Activated naive CD8-positive, alpha-beta T cell treated with anti-CD3 and anti-CD28 coated beads for 36 hours (primary cell): ENCODE results near the gene BMP8A. TPM values are rescaled to one million over a fixed set of nuclear protein-coding genes. Genes with fewer than 3 reads are reported as not detected.
A peak's percentile ranks its signal among the peaks of the same experiment; 100 is the strongest.
"Not testable (repeated sequence)": the region's sequence is repeated elsewhere in the genome, so short reads cannot be mapped to it uniquely, and the experiment has no call there.

ENCODE experiments used
- DNase-seq: peaks from one replicate; pipeline ENCODE4 v3.0.0; 2021
- H3K27ac Mint-ChIP-seq: one replicate; pipeline ENCODE4 v1.8.0; 2022; ENCODE audit warnings: mild to moderate bottlenecking, moderate library complexity, mixed read lengths
- H3K27me3 Mint-ChIP-seq: one replicate; pipeline ENCODE4 v1.8.0; 2022; ENCODE audit warnings: mild to moderate bottlenecking, mixed read lengths
- H3K36me3 Mint-ChIP-seq: one replicate; pipeline ENCODE4 v1.8.0; 2021; ENCODE audit warnings: mild to moderate bottlenecking, mixed read lengths
- H3K4me1 Mint-ChIP-seq: one replicate; pipeline ENCODE4 v1.8.0; 2021; ENCODE audit warnings: mixed read lengths
- H3K4me3 Mint-ChIP-seq: one replicate; pipeline ENCODE4 v1.8.0; 2022; ENCODE audit warnings: mild to moderate bottlenecking, moderate library complexity, mixed read lengths
- H3K9me3 Mint-ChIP-seq: one replicate; pipeline ENCODE4 v1.8.0; 2022; ENCODE audit warnings: mixed read lengths
- total RNA-seq, 2 experiments: library from RNA; stranded (reverse); gene quantifications; one replicate each; pipeline ENCODE4 v1.2.3, GENCODE V29; 2021

Gene BMP8A
- total RNA-seq, 2 experiments from 2014 or later, result 0.14 to 0.16 TPM

DNA sequence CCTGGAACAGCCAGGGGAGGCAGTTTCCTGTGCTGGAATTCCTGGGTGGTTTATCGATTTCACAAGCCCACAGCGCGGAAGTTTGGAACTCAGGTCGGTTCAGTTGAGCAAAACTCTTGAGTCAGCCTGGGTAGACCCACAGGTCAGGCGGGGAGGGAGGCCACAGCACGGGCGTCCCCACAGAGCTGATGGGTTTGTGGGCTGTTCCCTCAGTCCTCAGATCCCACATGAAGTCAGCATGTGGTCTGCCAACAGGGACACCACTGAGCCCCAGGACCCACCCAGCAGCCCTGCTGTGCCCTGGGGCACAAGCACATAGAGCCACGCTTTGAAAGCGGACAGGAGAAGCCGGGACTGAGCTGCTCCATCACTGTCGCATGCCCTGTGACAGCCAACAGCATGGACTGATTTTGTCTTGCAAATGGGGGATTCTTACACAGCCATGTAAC, 17.4 kb downstream of the BMP8A start:
- Mint-ChIP-seq H3K27me3 (peaks cover 4% of the 10 kb centered on the region), H3K4me1 (peaks cover 10% of the 10 kb centered on the region), H3K36me3 (no peaks in the 10 kb centered on the region), H3K4me3 (no peak overlapping the region), H3K27ac (no peak overlapping the region), H3K9me3 (no peaks in the 10 kb centered on the region)
- no peak for DNase-seq

DNA sequence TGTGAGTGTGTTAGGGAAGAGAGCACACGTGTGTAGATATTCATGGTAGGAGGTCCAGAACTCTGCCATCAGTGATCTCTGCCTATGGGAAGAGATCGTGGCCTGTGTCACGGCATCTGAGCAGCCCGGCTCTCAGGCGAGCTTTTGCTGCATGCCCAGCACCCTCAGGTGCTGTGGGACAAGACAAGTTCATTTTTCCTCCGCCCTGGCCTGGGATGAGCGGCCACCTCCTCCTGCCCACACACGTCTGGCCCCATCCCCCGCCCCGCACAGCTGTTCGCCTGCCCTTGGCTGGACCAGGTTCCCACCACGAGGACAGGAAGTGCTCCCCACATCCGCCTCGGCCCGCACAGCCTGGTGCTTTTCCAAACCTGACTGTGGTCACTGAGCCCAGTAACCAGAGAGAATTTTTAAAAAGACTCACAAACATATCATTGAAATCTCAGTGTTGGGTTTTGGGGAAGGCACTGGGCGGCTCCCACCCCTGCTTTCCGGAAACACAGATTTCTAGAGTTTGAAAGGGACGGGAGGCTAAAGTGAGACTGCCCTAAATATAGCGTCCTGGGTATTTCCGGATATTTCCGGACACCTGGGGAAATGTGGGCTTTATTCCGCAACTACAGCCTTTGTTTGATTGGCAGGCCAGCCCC, 18.0 kb downstream of the BMP8A start:
- peak overlapping the region; percentile 57 for H3K27ac Mint-ChIP-seq

GRCh38 chr1:39510570-39511186, 19.2 kb downstream of the BMP8A start:
- not testable (repeated sequence) for H3K4me3 Mint-ChIP-seq, H3K36me3 Mint-ChIP-seq, H3K27ac Mint-ChIP-seq, H3K4me1 Mint-ChIP-seq, H3K9me3 Mint-ChIP-seq, H3K27me3 Mint-ChIP-seq, DNase-seq

More for the DNA sequence above, 18.0 kb downstream of the BMP8A start:
- no peaks in the 10 kb centered on the region for H3K36me3 Mint-ChIP-seq
- H3K4me1 Mint-ChIP-seq, result peaks cover 10% of the 10 kb centered on the region
- peaks cover 4% of the 10 kb centered on the region for H3K27me3 Mint-ChIP-seq
- DNase-seq, result no peak
- no peaks in the 10 kb centered on the region for H3K9me3 Mint-ChIP-seq
- H3K4me3 Mint-ChIP-seq, result peak overlapping the region; percentile 8

GRCh38 chr1:39511477-39511876, 20.0 kb downstream of the BMP8A start:
- not testable (repeated sequence) for DNase-seq, H3K4me3 Mint-ChIP-seq, H3K36me3 Mint-ChIP-seq, H3K27me3 Mint-ChIP-seq, H3K4me1 Mint-ChIP-seq, H3K27ac Mint-ChIP-seq, H3K9me3 Mint-ChIP-seq

- H3K27ac Mint-ChIP-seq, H3K36me3 Mint-ChIP-seq, H3K9me3 Mint-ChIP-seq, DNase-seq, H3K4me3 Mint-ChIP-seq, H3K4me1 Mint-ChIP-seq: not testable (repeated sequence)
- peaks cover 12% of the 10 kb centered on the region for H3K27me3 Mint-ChIP-seq
Observed at GRCh38 chr1:39512234-39512847, 20.9 kb downstream of the BMP8A start.

GRCh38 chr1:39514710-39515124, 23.3 kb downstream of the BMP8A start:
- not testable (repeated sequence) for H3K9me3 Mint-ChIP-seq, H3K36me3 Mint-ChIP-seq, H3K4me3 Mint-ChIP-seq, H3K4me1 Mint-ChIP-seq, DNase-seq, H3K27ac Mint-ChIP-seq, H3K27me3 Mint-ChIP-seq

DNA sequence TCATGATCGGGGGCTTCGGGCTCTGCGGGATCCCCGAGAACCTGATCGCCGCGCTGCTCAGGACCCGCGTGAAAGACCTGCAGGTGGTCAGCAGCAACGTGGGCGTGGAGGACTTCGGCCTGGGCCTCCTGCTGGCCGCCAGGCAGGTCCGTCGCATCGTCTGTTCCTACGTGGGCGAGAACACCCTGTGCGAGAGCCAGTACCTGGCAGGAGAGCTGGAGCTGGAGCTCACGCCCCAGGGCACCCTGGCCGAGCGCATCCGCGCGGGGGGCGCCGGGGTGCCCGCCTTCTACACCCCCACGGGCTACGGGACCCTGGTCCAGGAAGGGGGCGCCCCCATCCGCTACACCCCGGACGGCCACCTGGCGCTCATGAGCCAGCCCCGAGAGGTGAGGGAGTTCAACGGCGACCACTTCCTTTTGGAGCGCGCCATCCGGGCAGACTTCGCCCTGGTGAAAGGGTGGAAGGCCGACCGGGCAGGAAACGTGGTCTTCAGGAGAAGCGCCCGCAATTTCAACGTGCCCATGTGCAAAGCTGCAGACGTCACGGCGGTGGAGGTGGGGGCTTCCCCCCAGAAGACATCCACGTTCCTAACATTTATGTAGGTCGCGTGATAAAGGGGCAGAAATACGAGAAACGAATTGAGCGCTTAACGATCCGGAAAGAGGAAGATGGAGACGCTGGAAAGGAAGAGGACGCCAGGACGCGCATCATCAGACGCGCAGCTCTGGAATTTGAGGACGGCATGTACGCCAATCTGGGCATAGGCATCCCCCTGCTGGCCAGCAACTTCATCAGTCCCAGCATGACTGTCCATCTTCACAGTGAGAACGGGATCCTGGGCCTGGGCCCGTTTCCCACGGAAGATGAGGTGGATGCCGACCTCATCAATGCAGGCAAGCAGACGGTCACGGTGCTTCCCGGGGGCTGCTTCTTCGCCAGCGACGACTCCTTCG, 24.0 kb downstream of the BMP8A start:
- not testable (repeated sequence) for H3K4me1 Mint-ChIP-seq, H3K9me3 Mint-ChIP-seq, H3K27me3 Mint-ChIP-seq, H3K36me3 Mint-ChIP-seq, H3K27ac Mint-ChIP-seq
- peak; percentile 49 for DNase-seq
- H3K4me3 Mint-ChIP-seq, result peak overlapping the region; percentile 68

- H3K27ac Mint-ChIP-seq, H3K36me3 Mint-ChIP-seq, DNase-seq, H3K27me3 Mint-ChIP-seq, H3K4me3 Mint-ChIP-seq, H3K4me1 Mint-ChIP-seq, H3K9me3 Mint-ChIP-seq: not testable (repeated sequence)
Observed at GRCh38 chr1:39516841-39517240, 25.4 kb downstream of the BMP8A start.

DNA sequence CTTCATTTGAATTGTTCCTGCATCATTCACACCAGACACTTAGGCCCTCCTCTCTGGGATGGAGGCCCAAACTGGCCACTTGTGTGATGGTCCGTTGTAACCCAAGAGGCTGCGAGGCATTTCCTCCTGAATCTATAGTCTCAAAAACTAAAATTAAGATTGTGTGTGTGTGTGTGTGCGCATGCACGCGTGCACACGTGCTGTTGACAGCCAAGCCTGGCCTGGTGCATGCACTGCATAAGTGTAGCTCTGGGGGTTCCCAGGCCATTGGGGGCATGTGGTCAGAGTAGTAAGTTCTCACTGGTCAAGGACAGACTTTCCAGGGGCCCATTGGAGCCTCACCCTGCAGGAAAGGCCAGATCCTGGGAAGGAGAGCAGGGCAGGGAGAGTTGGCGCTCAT, 26.5 kb downstream of the BMP8A start:
- not testable (repeated sequence) for H3K27me3 Mint-ChIP-seq, H3K4me1 Mint-ChIP-seq, H3K9me3 Mint-ChIP-seq, H3K36me3 Mint-ChIP-seq, H3K27ac Mint-ChIP-seq, H3K4me3 Mint-ChIP-seq, DNase-seq

- not testable (repeated sequence) for DNase-seq, H3K27ac Mint-ChIP-seq, H3K4me3 Mint-ChIP-seq, H3K9me3 Mint-ChIP-seq, H3K36me3 Mint-ChIP-seq, H3K4me1 Mint-ChIP-seq, H3K27me3 Mint-ChIP-seq
Observed at GRCh38 chr1:39519376-39519775, 27.9 kb downstream of the BMP8A start.

DNA sequence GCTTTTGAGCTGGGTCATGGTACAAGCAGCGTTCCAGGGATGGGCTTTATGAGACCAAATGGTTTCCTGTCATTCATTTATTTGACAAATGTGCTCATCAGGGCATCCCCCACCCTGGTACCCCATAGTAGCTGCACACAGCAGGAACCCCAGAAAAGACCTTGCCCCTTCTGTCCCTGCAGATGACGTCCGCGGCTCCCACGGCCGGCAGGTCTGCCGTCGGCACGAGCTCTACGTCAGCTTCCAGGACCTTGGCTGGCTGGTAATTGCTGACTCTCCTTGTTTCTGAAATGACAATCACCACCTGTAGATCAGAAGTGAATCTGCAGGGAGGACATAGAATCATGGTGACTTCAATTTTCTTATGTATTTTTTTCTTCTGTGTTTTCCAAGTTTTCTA, 30.8 kb downstream of the BMP8A start:
- not testable (repeated sequence) for H3K9me3 Mint-ChIP-seq, H3K4me1 Mint-ChIP-seq, DNase-seq, H3K27ac Mint-ChIP-seq, H3K4me3 Mint-ChIP-seq, H3K27me3 Mint-ChIP-seq, H3K36me3 Mint-ChIP-seq

DNA sequence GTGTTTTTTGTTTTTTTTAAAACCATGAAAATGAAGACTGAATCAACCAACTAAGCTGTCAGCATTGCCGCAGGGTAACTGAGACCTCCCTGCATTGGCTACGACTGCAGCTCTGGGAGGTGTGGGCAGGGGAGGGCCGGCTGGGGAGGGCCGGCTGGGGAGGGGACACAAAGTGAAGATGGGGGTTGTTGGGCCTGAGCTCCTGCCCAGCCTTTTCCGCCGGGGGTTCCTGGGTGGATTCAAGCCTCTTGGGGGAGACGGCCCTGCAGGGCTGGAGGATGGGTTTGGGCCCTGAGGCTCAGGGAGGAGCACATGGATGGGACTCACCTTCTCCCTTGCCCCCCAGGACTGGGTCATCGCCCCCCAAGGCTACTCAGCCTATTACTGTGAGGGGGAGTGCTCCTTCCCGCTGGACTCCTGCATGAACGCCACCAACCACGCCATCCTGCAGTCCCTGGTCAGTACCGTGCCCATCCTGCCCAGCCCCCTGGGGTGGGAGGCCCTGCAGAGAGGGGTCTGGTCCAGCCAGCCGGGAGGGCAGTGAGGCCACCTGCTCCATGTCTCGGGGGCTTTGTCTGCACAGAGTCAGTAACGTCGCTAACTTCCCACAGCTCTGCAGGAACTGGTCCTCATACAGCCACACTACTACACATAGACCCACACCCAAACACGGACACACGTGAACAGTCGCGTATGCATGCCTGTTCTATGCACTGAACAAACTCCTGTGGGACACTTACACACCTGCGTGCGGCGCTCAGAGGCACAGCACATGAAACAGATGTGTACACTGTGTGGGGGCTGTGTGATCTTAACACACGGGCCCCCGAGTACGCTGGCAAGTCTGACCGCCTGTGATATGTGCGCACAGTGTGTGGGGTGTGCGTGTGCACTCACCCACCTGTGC, 31.5 kb downstream of the BMP8A start:
- H3K36me3 Mint-ChIP-seq, result no peaks in the 10 kb centered on the region
- H3K27ac Mint-ChIP-seq, result no peak overlapping the region
- peaks cover 8% of the 10 kb centered on the region for H3K4me1 Mint-ChIP-seq
- no peak for DNase-seq
- H3K27me3 Mint-ChIP-seq, result no peaks in the 10 kb centered on the region
- H3K9me3 Mint-ChIP-seq, result no peaks in the 10 kb centered on the region
- H3K4me3 Mint-ChIP-seq, result no peak overlapping the region

DNA sequence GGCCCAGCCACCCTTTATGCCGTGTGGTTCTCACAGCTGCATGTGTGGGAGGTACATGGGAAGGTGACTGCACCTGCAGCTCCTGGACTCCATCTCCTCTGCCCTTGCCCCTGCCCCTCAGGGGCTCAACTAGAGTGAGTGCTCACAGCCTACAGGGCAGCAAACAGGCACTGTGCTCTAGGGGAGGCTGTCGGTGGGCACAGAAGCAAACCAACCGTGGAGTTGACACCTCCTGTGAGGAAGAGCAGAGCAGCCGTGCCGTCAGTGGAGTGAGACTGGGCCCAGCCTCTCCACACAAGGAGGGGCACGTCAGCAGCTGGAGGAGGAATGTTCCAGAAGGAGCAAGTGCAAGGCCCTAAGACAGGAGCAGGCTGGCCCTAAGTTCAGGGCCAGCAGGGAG, 32.7 kb downstream of the BMP8A start:
- no peak overlapping the region for H3K4me3 Mint-ChIP-seq
- peaks cover 8% of the 10 kb centered on the region for H3K4me1 Mint-ChIP-seq
- H3K27me3 Mint-ChIP-seq, result no peaks in the 10 kb centered on the region
- H3K27ac Mint-ChIP-seq, result no peak overlapping the region
- no peaks in the 10 kb centered on the region for H3K9me3 Mint-ChIP-seq
- H3K36me3 Mint-ChIP-seq, result peaks cover 2% of the 10 kb centered on the region
- DNase-seq, result no peak

DNA sequence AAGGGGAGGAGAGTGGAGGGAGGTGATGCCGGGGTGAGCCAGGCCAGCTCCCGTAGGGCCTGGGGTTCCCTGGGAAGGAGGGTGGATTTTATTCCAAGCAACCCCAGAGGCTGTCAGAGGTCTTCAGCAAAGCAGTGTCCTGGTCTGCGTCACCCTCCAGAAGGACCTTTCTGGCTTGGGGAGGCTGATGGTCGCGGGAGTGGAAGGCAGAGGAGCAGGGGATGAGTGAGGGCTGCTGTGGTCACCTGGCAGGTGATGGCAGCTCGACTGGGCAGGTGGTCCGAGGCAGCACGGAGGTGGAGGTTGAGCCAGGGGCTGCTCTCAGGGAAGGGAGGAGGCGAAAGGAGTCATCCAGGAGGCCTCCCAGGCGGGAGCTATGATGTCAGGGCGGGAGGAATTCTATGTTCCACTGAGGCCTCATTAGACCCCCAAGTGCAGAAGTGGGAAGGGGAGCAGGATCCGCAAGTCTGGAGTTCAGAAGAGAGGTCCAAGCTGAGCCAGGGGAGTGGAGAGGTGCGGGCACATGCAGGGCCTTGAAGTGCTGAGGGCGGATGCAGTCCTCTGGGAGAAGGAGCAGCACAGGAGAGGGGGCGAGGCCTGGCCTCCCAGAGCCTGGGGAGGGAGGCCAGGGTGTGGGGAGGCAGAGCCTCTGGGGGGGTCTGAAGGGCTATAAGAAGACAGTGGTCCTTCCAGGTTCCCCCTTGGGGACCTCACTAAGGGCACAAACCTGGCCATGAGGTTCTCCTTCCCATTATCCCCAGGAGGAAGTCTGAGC, 33.3 kb downstream of the BMP8A start:
- Mint-ChIP-seq H3K4me1 (peaks cover 8% of the 10 kb centered on the region), H3K27me3 (no peaks in the 10 kb centered on the region), H3K27ac (no peak overlapping the region), H3K9me3 (no peaks in the 10 kb centered on the region), H3K4me3 (no peak overlapping the region), H3K36me3 (peaks cover 2% of the 10 kb centered on the region)
- no peak for DNase-seq
